ENCODE measurements around the gene ABCB11. TPM values are rescaled to one million over a fixed set of nuclear protein-coding genes. Genes with fewer than 3 reads are reported as not detected.
"Not testable (repeated sequence)": the region's sequence is repeated elsewhere in the genome, so short reads cannot be mapped to it uniquely, and the experiment has no call there.

Gene ABCB11
- total RNA-seq, 3 donors from 2014 or later (not counting 1 experiment from before 2014, with no cell fraction given) = 0.07 to 0.48 (median 0.07) TPM

GRCh38 chr2:169012812-169013627 is 18.1 kb downstream of the ABCB11 start:
- no peak for TF ChIP-seq CTCF (IDR thresholded peaks at IDR 0.05)
- no peaks in the 10 kb centered on the region for H3K4me1 ChIP-seq (ENCODE audit: control insufficient read depth, insufficient read depth, low read length)
- H3K9me3 ChIP-seq (ENCODE audit: control insufficient read depth, insufficient read depth, low read length) = no peaks in the 10 kb centered on the region
- H3K4me3 ChIP-seq (ENCODE audit: low read length) = no peak overlapping the region
- no peak overlapping the region for H3K27ac Mint-ChIP-seq
- peaks cover 0 to 4% of the 10 kb centered on the region in 2 donors for H3K9me3 Mint-ChIP-seq
- H3K27ac ChIP-seq (ENCODE audit: low read length) = no peak overlapping the region
- DNase-seq (no peak), ATAC-seq (no peak)
- H3K4me1 Mint-ChIP-seq = peaks cover 0 to 13% of the 10 kb centered on the region in 2 donors
- H3K27me3 ChIP-seq (ENCODE audit: control insufficient read depth, insufficient read depth, low read length) = no peaks in the 10 kb centered on the region
- 87% methylated on average over 6 of the region's 6 CpGs for WGBS (ENCODE audit: insufficient coverage)
- intact Hi-C loops (cut with micrococcal nuclease) = no loop called here
- no peaks in the 10 kb centered on the region for H3K36me3 ChIP-seq (ENCODE audit: control insufficient read depth, insufficient read depth, low read length)
- H3K4me3 Mint-ChIP-seq = no peak overlapping the region
- peaks cover 0 to 7% of the 10 kb centered on the region in 2 donors for H3K27me3 Mint-ChIP-seq (ENCODE audit: low read depth in 2 of 2)
- H3K36me3 Mint-ChIP-seq = no peaks in the 10 kb centered on the region

GRCh38 chr2:169012191-169012792 is 18.8 kb downstream of the ABCB11 start:
- DNase-seq; H3K4me1 ChIP-seq (ENCODE audit: control insufficient read depth, insufficient read depth, low read length); H3K9me3 ChIP-seq (ENCODE audit: control insufficient read depth, insufficient read depth, low read length); H3K9me3 Mint-ChIP-seq; H3K4me3 ChIP-seq (ENCODE audit: low read length); intact Hi-C loops (cut with micrococcal nuclease); H3K4me3 Mint-ChIP-seq; H3K36me3 Mint-ChIP-seq; H3K27me3 Mint-ChIP-seq (ENCODE audit: low read depth in 2 of 2); H3K36me3 ChIP-seq (ENCODE audit: control insufficient read depth, insufficient read depth, low read length); H3K27ac Mint-ChIP-seq; H3K27me3 ChIP-seq (ENCODE audit: control insufficient read depth, insufficient read depth, low read length); ATAC-seq; H3K27ac ChIP-seq (ENCODE audit: low read length): not testable (repeated sequence)
- H3K4me1 Mint-ChIP-seq = peaks cover 4 to 13% of the 10 kb centered on the region in 2 donors
- WGBS (ENCODE audit: insufficient coverage) = 79% methylated on average over 5 of the region's 5 CpGs

GRCh38 chr2:169011698-169012097 is 19.4 kb downstream of the ABCB11 start:
- no peaks in the 10 kb centered on the region for H3K4me1 ChIP-seq (ENCODE audit: control insufficient read depth, insufficient read depth, low read length)
- no peak for DNase-seq
- H3K9me3 Mint-ChIP-seq = peaks cover 0 to 4% of the 10 kb centered on the region in 2 donors
- H3K4me1 Mint-ChIP-seq = peaks cover 4 to 13% of the 10 kb centered on the region in 2 donors
- no peaks in the 10 kb centered on the region for H3K36me3 Mint-ChIP-seq
- no peak for ATAC-seq
- H3K4me3 ChIP-seq (ENCODE audit: low read length) = no peak overlapping the region
- H3K27ac Mint-ChIP-seq = no peak overlapping the region
- H3K36me3 ChIP-seq (ENCODE audit: control insufficient read depth, insufficient read depth, low read length) = no peaks in the 10 kb centered on the region
- WGBS (ENCODE audit: insufficient coverage) = 88% methylated on average over 2 of the region's 2 CpGs
- no peaks in the 10 kb centered on the region for H3K27me3 ChIP-seq (ENCODE audit: control insufficient read depth, insufficient read depth, low read length)
- H3K27me3 Mint-ChIP-seq (ENCODE audit: low read depth in 2 of 2) = peaks cover 0 to 7% of the 10 kb centered on the region in 2 donors
- H3K27ac ChIP-seq (ENCODE audit: low read length) = no peak overlapping the region
- no peak for TF ChIP-seq CTCF (IDR thresholded peaks at IDR 0.05)
- no peak overlapping the region for H3K4me3 Mint-ChIP-seq
- intact Hi-C loops (cut with micrococcal nuclease) = no loop called here
- no peaks in the 10 kb centered on the region for H3K9me3 ChIP-seq (ENCODE audit: control insufficient read depth, insufficient read depth, low read length)

- no peaks in the 10 kb centered on the region for H3K4me1 ChIP-seq (ENCODE audit: control insufficient read depth, insufficient read depth, low read length)
- Mint-ChIP-seq H3K27ac (no peak overlapping the region), H3K36me3 (no peaks in the 10 kb centered on the region), H3K4me1 (peaks cover 4 to 8% of the 10 kb centered on the region in 2 donors), H3K9me3 (no peaks in the 10 kb centered on the region), H3K27me3 (ENCODE audit: low read depth in 2 of 2) (peaks cover 0 to 7% of the 10 kb centered on the region in 2 donors), H3K4me3 (no peak overlapping the region)
- no peak overlapping the region for H3K4me3 ChIP-seq (ENCODE audit: low read length)
- H3K36me3 ChIP-seq (ENCODE audit: control insufficient read depth, insufficient read depth, low read length) = no peaks in the 10 kb centered on the region
- H3K9me3 ChIP-seq (ENCODE audit: control insufficient read depth, insufficient read depth, low read length) = no peaks in the 10 kb centered on the region
- no peak overlapping the region for H3K27ac ChIP-seq (ENCODE audit: low read length)
- no peak for ATAC-seq
- H3K27me3 ChIP-seq (ENCODE audit: control insufficient read depth, insufficient read depth, low read length) = no peaks in the 10 kb centered on the region
- no peak for DNase-seq
- TF ChIP-seq CTCF (IDR thresholded peaks at IDR 0.05) = no peak
- intact Hi-C loops (cut with micrococcal nuclease) = no loop called here
- WGBS (ENCODE audit: insufficient coverage) = 83% methylated on average over 5 of the region's 8 CpGs
Measured at GRCh38 chr2:169010633-169011460, 20.3 kb downstream of the ABCB11 start.
